ENCODE results near the gene MYRIP. TPM values are rescaled to one million over a fixed set of nuclear protein-coding genes. Genes with fewer than 3 reads are reported as not detected.

The MYRIP gene
- total RNA-seq, 3 donors from 2014 or later (not counting 1 experiment from before 2014, with no cell fraction given) = not detected

DNA sequence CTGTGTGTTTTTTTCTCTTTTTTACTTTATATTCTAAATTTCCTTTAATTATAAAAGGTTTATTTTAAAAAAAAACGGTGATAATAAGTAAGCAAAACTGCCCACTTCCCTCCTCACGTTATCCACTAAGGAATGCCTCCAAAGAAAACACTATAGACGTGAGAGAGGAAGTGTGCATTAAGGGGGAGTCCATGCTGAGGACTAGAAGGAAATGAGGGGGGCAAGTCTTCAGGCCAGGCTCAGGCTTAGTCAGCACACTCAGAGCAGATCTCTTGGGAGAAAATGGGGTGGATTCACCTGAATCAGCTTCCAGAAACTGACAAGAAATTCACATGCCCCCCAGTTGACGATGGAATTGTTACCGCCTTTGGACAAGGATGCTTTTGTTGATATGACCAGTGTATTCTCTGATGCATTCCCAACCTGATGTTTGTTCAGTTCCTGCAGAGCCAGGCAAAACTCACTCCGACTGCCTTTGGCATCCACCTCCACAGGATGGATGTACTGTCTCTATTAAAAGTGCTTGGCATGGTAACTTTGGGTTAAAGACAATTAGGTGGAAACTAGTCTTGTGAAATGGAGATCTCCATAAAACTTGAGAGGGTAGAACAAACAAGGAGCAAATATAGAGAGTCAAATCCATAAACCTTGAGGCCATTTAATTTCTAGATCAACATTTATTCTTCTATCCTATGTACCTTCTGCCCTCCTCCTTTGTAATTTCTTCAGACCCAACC is 167.8 kb downstream of the MYRIP start:
- no peak overlapping the region for H3K27ac Mint-ChIP-seq
- no peaks in the 10 kb centered on the region for H3K36me3 Mint-ChIP-seq
- no peaks in the 10 kb centered on the region for H3K9me3 ChIP-seq (ENCODE audit: control insufficient read depth, insufficient read depth, low read length)
- H3K27ac ChIP-seq (ENCODE audit: low read length) = no peak overlapping the region
- H3K9me3 Mint-ChIP-seq = peaks cover 2 to 4% of the 10 kb centered on the region in 2 donors
- no peak for DNase-seq
- TF ChIP-seq, protein P1, sequence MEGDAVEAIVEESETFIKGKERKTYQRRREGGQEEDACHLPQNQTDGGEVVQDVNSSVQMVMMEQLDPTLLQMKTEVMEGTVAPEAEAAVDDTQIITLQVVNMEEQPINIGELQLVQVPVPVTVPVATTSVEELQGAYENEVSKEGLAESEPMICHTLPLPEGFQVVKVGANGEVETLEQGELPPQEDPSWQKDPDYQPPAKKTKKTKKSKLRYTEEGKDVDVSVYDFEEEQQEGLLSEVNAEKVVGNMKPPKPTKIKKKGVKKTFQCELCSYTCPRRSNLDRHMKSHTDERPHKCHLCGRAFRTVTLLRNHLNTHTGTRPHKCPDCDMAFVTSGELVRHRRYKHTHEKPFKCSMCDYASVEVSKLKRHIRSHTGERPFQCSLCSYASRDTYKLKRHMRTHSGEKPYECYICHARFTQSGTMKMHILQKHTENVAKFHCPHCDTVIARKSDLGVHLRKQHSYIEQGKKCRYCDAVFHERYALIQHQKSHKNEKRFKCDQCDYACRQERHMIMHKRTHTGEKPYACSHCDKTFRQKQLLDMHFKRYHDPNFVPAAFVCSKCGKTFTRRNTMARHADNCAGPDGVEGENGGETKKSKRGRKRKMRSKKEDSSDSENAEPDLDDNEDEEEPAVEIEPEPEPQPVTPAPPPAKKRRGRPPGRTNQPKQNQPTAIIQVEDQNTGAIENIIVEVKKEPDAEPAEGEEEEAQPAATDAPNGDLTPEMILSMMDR (IDR thresholded peaks at IDR 0.05) = no peak
- H3K36me3 ChIP-seq (ENCODE audit: control insufficient read depth, insufficient read depth, low read length) = no peaks in the 10 kb centered on the region
- intact Hi-C loops (cut with micrococcal nuclease) = no loop called here
- peaks cover 0 to 6% of the 10 kb centered on the region in 2 donors for H3K27me3 Mint-ChIP-seq (ENCODE audit: low read depth in 2 of 2)
- no peak for ATAC-seq
- no peaks in the 10 kb centered on the region for H3K4me1 ChIP-seq (ENCODE audit: control insufficient read depth, insufficient read depth, low read length)
- H3K4me1 Mint-ChIP-seq = no peaks in the 10 kb centered on the region
- H3K27me3 ChIP-seq (ENCODE audit: control insufficient read depth, insufficient read depth, low read length) = no peaks in the 10 kb centered on the region
- H3K4me3 ChIP-seq (ENCODE audit: low read length) = no peak overlapping the region
- 76% methylated on average over 4 of the region's 6 CpGs for WGBS (ENCODE audit: insufficient coverage)
- no peak overlapping the region for H3K4me3 Mint-ChIP-seq

DNA sequence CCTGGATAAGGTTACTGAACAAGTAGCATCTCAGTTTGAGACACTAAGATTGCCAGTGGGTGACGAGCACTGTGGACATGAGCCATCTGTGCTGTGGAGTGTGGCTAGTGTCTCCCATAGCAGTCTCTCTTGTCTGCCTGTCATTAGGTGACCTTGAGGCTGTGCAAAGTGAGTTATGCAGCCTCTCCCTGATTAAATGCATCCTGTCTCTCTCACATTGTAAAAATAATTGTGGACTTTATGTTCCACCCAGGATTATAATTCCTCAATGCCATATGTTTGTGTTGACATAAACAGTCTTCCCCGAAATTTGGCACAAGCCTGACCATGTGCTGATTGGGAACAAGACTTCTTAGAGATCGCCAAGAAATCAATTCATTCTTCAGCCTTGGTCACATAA is 168.9 kb downstream of the MYRIP start:
- Mint-ChIP-seq H3K4me3 (no peak overlapping the region), H3K27me3 (ENCODE audit: low read depth in 2 of 2) (peaks cover 0 to 3% of the 10 kb centered on the region in 2 donors), H3K4me1 (no peaks in the 10 kb centered on the region), H3K9me3 (peaks cover 2 to 4% of the 10 kb centered on the region in 2 donors), H3K27ac (no peak overlapping the region), H3K36me3 (no peaks in the 10 kb centered on the region)
- Histone ChIP-seq H3K4me3 (ENCODE audit: low read length) (no peak overlapping the region), H3K27me3 (ENCODE audit: control insufficient read depth, insufficient read depth, low read length) (no peaks in the 10 kb centered on the region), H3K27ac (ENCODE audit: low read length) (no peak overlapping the region), H3K4me1 (ENCODE audit: control insufficient read depth, insufficient read depth, low read length) (no peaks in the 10 kb centered on the region), H3K9me3 (ENCODE audit: control insufficient read depth, insufficient read depth, low read length) (no peaks in the 10 kb centered on the region), H3K36me3 (ENCODE audit: control insufficient read depth, insufficient read depth, low read length) (no peaks in the 10 kb centered on the region)
- WGBS (ENCODE audit: insufficient coverage) = 79% methylated on average over 3 of the region's 3 CpGs
- no peak for ATAC-seq
- DNase-seq = no peak
- intact Hi-C loops (cut with micrococcal nuclease) = no loop called here
- TF ChIP-seq, protein P1 (IDR thresholded peaks at IDR 0.05) = no peak

DNA sequence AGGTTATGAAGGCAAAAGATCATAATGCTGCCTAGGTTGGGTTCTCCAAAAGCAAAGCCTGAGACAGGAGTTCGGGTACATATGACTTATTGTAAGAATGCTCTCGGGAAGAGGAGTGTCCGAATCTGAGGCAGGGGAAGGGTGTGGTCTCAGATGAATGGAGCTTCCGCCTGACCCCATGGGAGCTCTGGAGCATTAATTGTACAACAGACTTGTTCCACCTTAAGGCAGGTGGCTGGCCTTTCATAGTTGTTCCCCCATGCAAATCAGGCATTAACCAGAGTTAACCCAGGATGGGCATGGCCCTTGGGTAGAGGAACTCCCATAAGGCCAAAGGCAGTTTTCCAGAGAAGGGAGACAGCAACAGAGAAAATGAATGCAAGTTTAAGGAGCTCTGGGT is 170.6 kb downstream of the MYRIP start:
- 92% methylated on average over 4 of the region's 4 CpGs for WGBS (ENCODE audit: insufficient coverage)

More for the DNA sequence above, 170.6 kb downstream of the MYRIP start:
- DNase-seq (no peak), ATAC-seq (no peak)
- Mint-ChIP-seq H3K4me3 (no peak overlapping the region), H3K36me3 (no peaks in the 10 kb centered on the region), H3K27me3 (ENCODE audit: low read depth in 2 of 2) (no peaks in the 10 kb centered on the region), H3K27ac (no peak overlapping the region), H3K9me3 (peaks cover 0 to 2% of the 10 kb centered on the region in 2 donors), H3K4me1 (no peaks in the 10 kb centered on the region)
- no peaks in the 10 kb centered on the region for H3K27me3 ChIP-seq (ENCODE audit: control insufficient read depth, insufficient read depth, low read length)
- no peaks in the 10 kb centered on the region for H3K36me3 ChIP-seq (ENCODE audit: control insufficient read depth, insufficient read depth, low read length)
- TF ChIP-seq, protein P1 (IDR thresholded peaks at IDR 0.05) = no peak
- no peaks in the 10 kb centered on the region for H3K4me1 ChIP-seq (ENCODE audit: control insufficient read depth, insufficient read depth, low read length)
- no peak overlapping the region for H3K27ac ChIP-seq (ENCODE audit: low read length)
- intact Hi-C loops (cut with micrococcal nuclease) = no loop called here
- H3K4me3 ChIP-seq (ENCODE audit: low read length) = no peak overlapping the region
- no peaks in the 10 kb centered on the region for H3K9me3 ChIP-seq (ENCODE audit: control insufficient read depth, insufficient read depth, low read length)
